Thyroid gland (tissue), 4 donors: ENCODE results near the gene TTC3.

Experiments used
- CTCF ChIP-seq, 6 experiments: fragments of 200-600 bp in 3 of 6; fragments of 450-650 bp in 3 of 6; sonication (generic) in 3 of 6; IDR thresholded peaks; one replicate each; pipeline ENCODE4 v1.5.1; 2016 to 2019; ENCODE audit warnings: antibody characterized with exemption in 6 of 6, mild to moderate bottlenecking in 2 of 6, inconsistent platforms in 1 of 6, moderate library complexity in 1 of 6
- POLR2A ChIP-seq, 2 donors: fragments of 450-650 bp; IDR thresholded peaks; one replicate each; pipeline ENCODE4 v1.6.1; 2017; ENCODE audit warnings: antibody characterized with exemption in 2 of 2, mild to moderate bottlenecking in 2 of 2, moderate library complexity in 1 of 2

GRCh38 chr21:37044643-37045042 lies 28.4 kb upstream of the TTC3 start:
- TF ChIP-seq CTCF (IDR thresholded peaks at IDR 0.05) = no peak
- no peak for TF ChIP-seq POLR2A (IDR thresholded peaks at IDR 0.05)
